GM12891 (cell line): ENCODE measurements around the gene PRDM16.

Source experiments
- PAX5 ChIP-seq: IDR thresholded peaks from 2 replicates; pipeline ENCODE4 v1.6.1; 2011; ENCODE audit warnings: low read length, moderate library complexity, mild to moderate bottlenecking; ENCODE audit not compliant: insufficient read depth, severe bottlenecking
- POLR2A ChIP-seq: IDR thresholded peaks from 2 replicates; pipeline ENCODE4 v1.6.1; 2011; ENCODE audit warnings: low read depth, low read length, control low read depth
- POLR2AphosphoS5 ChIP-seq: IDR thresholded peaks from 2 replicates; pipeline ENCODE4 v1.6.1; 2011; ENCODE audit warnings: low read depth, low read length, control low read depth

DNA sequence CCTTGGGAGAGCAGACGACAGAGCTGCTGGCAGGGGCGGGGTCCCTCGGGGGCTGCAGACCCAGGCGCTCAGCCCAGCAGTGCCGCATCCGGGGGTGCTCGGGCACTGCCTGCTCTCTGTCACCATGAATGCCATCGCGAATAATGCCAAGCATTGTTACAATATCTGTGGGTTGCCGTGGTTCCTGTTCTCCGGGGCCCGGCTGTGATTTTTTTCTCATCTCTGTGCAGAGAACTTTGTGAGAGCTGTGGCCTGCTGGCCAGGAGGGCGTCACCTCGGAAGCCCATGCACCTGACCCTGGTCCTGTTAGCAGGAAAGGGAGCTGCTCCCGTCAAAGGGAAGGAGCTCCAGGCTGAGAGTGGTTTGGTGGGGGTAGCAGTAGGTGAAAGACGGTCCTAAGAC is 70.4 kb downstream of the PRDM16 start:
- TF ChIP-seq POLR2A, result no peak
- TF ChIP-seq PAX5, result no peak
- TF ChIP-seq POLR2AphosphoS5, result no peak
